ENCODE results near the gene FOXJ3.
A peak's percentile ranks its signal among the peaks of the same experiment; 100 is the strongest.

Gene FOXJ3

DNA sequence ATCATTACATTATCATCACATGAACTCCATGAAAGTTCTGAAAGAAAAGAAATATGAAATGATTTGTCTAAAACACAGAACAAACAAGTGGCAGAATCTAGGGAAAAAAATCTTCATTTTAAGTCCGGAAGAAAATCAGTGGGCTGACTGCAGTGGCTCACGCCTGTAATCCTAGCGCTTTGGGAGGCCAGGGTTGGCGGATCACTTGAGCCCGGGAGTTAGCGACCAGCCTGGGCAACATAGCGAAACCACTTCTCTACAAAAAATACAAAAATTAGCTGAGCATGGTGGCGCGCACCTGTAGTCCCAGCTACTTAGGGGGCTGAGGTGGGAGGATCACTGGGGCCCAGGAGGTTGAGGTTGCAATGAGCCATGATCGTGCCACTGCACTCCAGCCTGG lies 4.8 kb downstream of the FOXJ3 start:
- Histone ChIP-seq H3K4me1 (ENCODE audit: control insufficient read depth, insufficient read depth, low read length) (peaks cover 9% of the 10 kb centered on the region), H3K36me3 (ENCODE audit: control insufficient read depth, insufficient read depth, low read length) (no peaks in the 10 kb centered on the region), H3K4me3 (ENCODE audit: low read length) (no peak overlapping the region), H3K27ac (ENCODE audit: low read depth, low read length) (no peak overlapping the region), H3K9ac (ENCODE audit: low read length) (no peak overlapping the region), H3K27me3 (ENCODE audit: control insufficient read depth, insufficient read depth, low read length) (no peaks in the 10 kb centered on the region)

GRCh38 chr1:42328916-42329496 lies 6.0 kb downstream of the FOXJ3 start:
- H3K4me3 ChIP-seq (ENCODE audit: low read length) = no peak overlapping the region
- H3K36me3 ChIP-seq (ENCODE audit: control insufficient read depth, insufficient read depth, low read length) = no peaks in the 10 kb centered on the region
- H3K9ac ChIP-seq (ENCODE audit: low read length) = no peak overlapping the region
- H3K27me3 ChIP-seq (ENCODE audit: control insufficient read depth, insufficient read depth, low read length) = no peaks in the 10 kb centered on the region
- no peak overlapping the region for H3K27ac ChIP-seq (ENCODE audit: low read depth, low read length)
- peaks cover 8% of the 10 kb centered on the region for H3K4me1 ChIP-seq (ENCODE audit: control insufficient read depth, insufficient read depth, low read length)

- Histone ChIP-seq H3K4me1 (ENCODE audit: control insufficient read depth, insufficient read depth, low read length) (peaks cover 4% of the 10 kb centered on the region), H3K9ac (ENCODE audit: low read length) (no peak overlapping the region), H3K36me3 (ENCODE audit: control insufficient read depth, insufficient read depth, low read length) (no peaks in the 10 kb centered on the region), H3K4me3 (ENCODE audit: low read length) (no peak overlapping the region), H3K27ac (ENCODE audit: low read depth, low read length) (no peak overlapping the region), H3K27me3 (ENCODE audit: control insufficient read depth, insufficient read depth, low read length) (no peaks in the 10 kb centered on the region)
These were observed 6.9 kb downstream of the FOXJ3 start for GRCh38 chr1:42328047-42328625.

DNA sequence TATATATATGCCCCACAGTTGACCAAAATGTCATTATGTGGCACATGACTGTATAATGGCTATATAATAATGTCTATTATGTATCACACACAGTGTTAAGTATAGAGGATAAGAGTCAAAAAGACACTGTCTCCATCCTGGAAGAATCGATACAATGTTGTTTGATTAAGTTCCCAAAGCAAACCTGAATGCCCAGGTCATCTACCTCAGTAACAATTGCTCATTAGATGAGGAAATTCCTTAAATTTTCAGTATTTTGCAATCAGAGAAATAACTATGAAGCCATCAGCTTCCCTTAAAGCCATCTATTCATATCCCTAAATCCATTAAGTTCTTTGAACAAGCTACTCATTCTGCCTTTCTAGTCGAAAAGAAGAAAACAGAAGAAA lies 10.0 kb downstream of the FOXJ3 start:
- Histone ChIP-seq H3K36me3 (ENCODE audit: control insufficient read depth, insufficient read depth, low read length) (no peaks in the 10 kb centered on the region), H3K4me1 (ENCODE audit: control insufficient read depth, insufficient read depth, low read length) (peaks cover 19% of the 10 kb centered on the region), H3K27ac (ENCODE audit: low read depth, low read length) (no peak overlapping the region), H3K9ac (ENCODE audit: low read length) (no peak overlapping the region), H3K4me3 (ENCODE audit: low read length) (no peak overlapping the region), H3K27me3 (ENCODE audit: control insufficient read depth, insufficient read depth, low read length) (no peaks in the 10 kb centered on the region)

DNA sequence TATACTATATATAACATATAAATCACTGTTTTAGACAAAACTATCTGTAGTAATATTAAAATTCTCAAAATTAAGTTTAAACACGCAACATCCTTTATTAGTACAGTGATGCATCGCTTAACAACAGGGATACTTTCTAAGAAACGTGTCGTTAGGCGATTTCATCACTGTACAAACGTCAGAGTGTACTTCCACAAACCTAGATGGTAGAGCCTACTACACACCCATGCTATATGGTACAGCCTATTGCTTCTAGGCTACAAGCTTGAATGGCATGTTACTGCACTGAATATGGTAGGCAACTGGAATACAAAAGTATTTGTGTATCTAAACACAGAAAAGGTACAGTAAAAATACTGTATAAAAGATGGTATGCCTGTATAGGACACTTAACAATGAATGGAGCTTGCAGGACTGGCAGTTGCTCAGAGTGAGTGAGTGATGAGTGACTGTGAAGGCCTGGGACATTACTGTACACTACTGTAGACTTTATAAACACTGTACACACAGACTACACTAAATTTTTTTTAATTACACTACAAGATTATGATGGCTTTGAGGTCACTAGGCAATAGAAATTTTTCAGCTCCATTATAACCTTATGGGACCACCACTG lies 10.5 kb downstream of the FOXJ3 start:
- H3K9ac ChIP-seq (ENCODE audit: low read length) = no peak overlapping the region
- H3K27ac ChIP-seq (ENCODE audit: low read depth, low read length) = no peak overlapping the region
- H3K4me3 ChIP-seq (ENCODE audit: low read length) = no peak overlapping the region
- H3K36me3 ChIP-seq (ENCODE audit: control insufficient read depth, insufficient read depth, low read length) = no peaks in the 10 kb centered on the region
- no peaks in the 10 kb centered on the region for H3K27me3 ChIP-seq (ENCODE audit: control insufficient read depth, insufficient read depth, low read length)
- peaks cover 23% of the 10 kb centered on the region for H3K4me1 ChIP-seq (ENCODE audit: control insufficient read depth, insufficient read depth, low read length)

- Histone ChIP-seq H3K4me1 (ENCODE audit: control insufficient read depth, insufficient read depth, low read length) (peaks cover 25% of the 10 kb centered on the region), H3K9ac (ENCODE audit: low read length) (no peak overlapping the region), H3K4me3 (ENCODE audit: low read length) (no peak overlapping the region), H3K36me3 (ENCODE audit: control insufficient read depth, insufficient read depth, low read length) (no peaks in the 10 kb centered on the region), H3K27ac (ENCODE audit: low read depth, low read length) (no peak overlapping the region), H3K27me3 (ENCODE audit: control insufficient read depth, insufficient read depth, low read length) (no peaks in the 10 kb centered on the region)
These were observed 11.5 kb downstream of the FOXJ3 start for GRCh38 chr1:42323551-42323950.

- Histone ChIP-seq H3K9ac (ENCODE audit: low read length) (no peak overlapping the region), H3K36me3 (ENCODE audit: control insufficient read depth, insufficient read depth, low read length) (no peaks in the 10 kb centered on the region), H3K27ac (ENCODE audit: low read depth, low read length) (no peak overlapping the region), H3K27me3 (ENCODE audit: control insufficient read depth, insufficient read depth, low read length) (no peaks in the 10 kb centered on the region), H3K4me1 (ENCODE audit: control insufficient read depth, insufficient read depth, low read length) (peaks cover 25% of the 10 kb centered on the region), H3K4me3 (ENCODE audit: low read length) (no peak overlapping the region)
These were observed 12.5 kb downstream of the FOXJ3 start for GRCh38 chr1:42322577-42322976.

GRCh38 chr1:42321731-42322130 lies 13.3 kb downstream of the FOXJ3 start:
- no peaks in the 10 kb centered on the region for H3K27me3 ChIP-seq (ENCODE audit: control insufficient read depth, insufficient read depth, low read length)
- H3K36me3 ChIP-seq (ENCODE audit: control insufficient read depth, insufficient read depth, low read length) = no peaks in the 10 kb centered on the region
- H3K27ac ChIP-seq (ENCODE audit: low read depth, low read length) = peak overlapping the region; percentile 24
- no peak overlapping the region for H3K9ac ChIP-seq (ENCODE audit: low read length)
- peaks cover 25% of the 10 kb centered on the region for H3K4me1 ChIP-seq (ENCODE audit: control insufficient read depth, insufficient read depth, low read length)
- no peak overlapping the region for H3K4me3 ChIP-seq (ENCODE audit: low read length)

- Histone ChIP-seq H3K27ac (ENCODE audit: low read depth, low read length) (peak overlapping the region; percentile 45), H3K9ac (ENCODE audit: low read length) (no peak overlapping the region), H3K4me1 (ENCODE audit: control insufficient read depth, insufficient read depth, low read length) (peaks cover 25% of the 10 kb centered on the region), H3K27me3 (ENCODE audit: control insufficient read depth, insufficient read depth, low read length) (no peaks in the 10 kb centered on the region), H3K4me3 (ENCODE audit: low read length) (no peak overlapping the region), H3K36me3 (ENCODE audit: control insufficient read depth, insufficient read depth, low read length) (no peaks in the 10 kb centered on the region)
These were observed 14.3 kb downstream of the FOXJ3 start for GRCh38 chr1:42320708-42321107.

- Histone ChIP-seq H3K36me3 (ENCODE audit: control insufficient read depth, insufficient read depth, low read length) (no peaks in the 10 kb centered on the region), H3K4me3 (ENCODE audit: low read length) (no peak overlapping the region), H3K9ac (ENCODE audit: low read length) (no peak overlapping the region), H3K27ac (ENCODE audit: low read depth, low read length) (no peak overlapping the region), H3K4me1 (ENCODE audit: control insufficient read depth, insufficient read depth, low read length) (peaks cover 25% of the 10 kb centered on the region), H3K27me3 (ENCODE audit: control insufficient read depth, insufficient read depth, low read length) (no peaks in the 10 kb centered on the region)
These were observed 15.1 kb downstream of the FOXJ3 start for GRCh38 chr1:42319871-42320484.

- Histone ChIP-seq H3K9ac (ENCODE audit: low read length) (no peak overlapping the region), H3K27ac (ENCODE audit: low read depth, low read length) (no peak overlapping the region), H3K27me3 (ENCODE audit: control insufficient read depth, insufficient read depth, low read length) (no peaks in the 10 kb centered on the region), H3K4me3 (ENCODE audit: low read length) (no peak overlapping the region), H3K36me3 (ENCODE audit: control insufficient read depth, insufficient read depth, low read length) (no peaks in the 10 kb centered on the region), H3K4me1 (ENCODE audit: control insufficient read depth, insufficient read depth, low read length) (peaks cover 25% of the 10 kb centered on the region)
These were observed 15.7 kb downstream of the FOXJ3 start for GRCh38 chr1:42319128-42319851.

DNA sequence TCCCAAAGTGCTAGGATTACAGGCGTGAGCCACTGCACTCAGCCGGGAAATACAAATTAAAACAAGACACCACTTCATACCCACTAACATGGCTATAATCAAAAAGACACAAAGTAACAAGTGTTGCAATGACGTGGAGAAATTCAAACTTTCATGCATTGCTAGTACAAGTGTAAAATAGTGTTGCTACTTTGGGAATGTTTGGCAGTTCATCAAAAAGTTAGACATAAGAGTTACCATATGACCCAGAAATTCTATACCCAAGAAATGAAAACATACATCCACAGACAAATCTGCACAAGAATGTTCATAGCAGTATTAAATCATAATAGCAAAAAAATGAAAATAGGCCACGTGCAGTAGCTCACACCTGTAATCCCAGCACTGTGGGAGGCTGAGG lies 16.4 kb downstream of the FOXJ3 start:
- H3K36me3 ChIP-seq (ENCODE audit: control insufficient read depth, insufficient read depth, low read length) = no peaks in the 10 kb centered on the region
- no peak overlapping the region for H3K9ac ChIP-seq (ENCODE audit: low read length)
- H3K4me3 ChIP-seq (ENCODE audit: low read length) = no peak overlapping the region
- H3K4me1 ChIP-seq (ENCODE audit: control insufficient read depth, insufficient read depth, low read length) = peaks cover 25% of the 10 kb centered on the region
- H3K27ac ChIP-seq (ENCODE audit: low read depth, low read length) = no peak overlapping the region
- no peaks in the 10 kb centered on the region for H3K27me3 ChIP-seq (ENCODE audit: control insufficient read depth, insufficient read depth, low read length)
